Immature natural killer cell (primary cell): ENCODE data around the gene SNX25. TPM values are rescaled to one million over a fixed set of nuclear protein-coding genes. Genes with fewer than 3 reads are reported as not detected.

Experiments used
- DNase-seq, 3 donors: peaks; one replicate each; pipeline ENCODE4 v3.0.0; 2022; ENCODE audit warnings: mixed read lengths in 1 of 3
- H3K27ac Mint-ChIP-seq, 6 donors: one replicate each; pipeline ENCODE4 v1.8.0; 2020; ENCODE audit warnings: mixed read lengths in 6 of 6, mild to moderate bottlenecking in 5 of 6, inconsistent platforms in 4 of 6, moderate library complexity in 3 of 6
- H3K27me3 Mint-ChIP-seq, 3 donors: one replicate each; pipeline ENCODE4 v1.8.0; 2020 to 2021; ENCODE audit warnings: low read depth in 3 of 3, mild to moderate bottlenecking in 3 of 3, mixed read lengths in 3 of 3, moderate library complexity in 3 of 3, inconsistent platforms in 1 of 3
- H3K36me3 Mint-ChIP-seq, 3 donors: one replicate each; pipeline ENCODE4 v1.8.0; 2020; ENCODE audit warnings: mixed read lengths in 3 of 3, inconsistent platforms in 2 of 3, mild to moderate bottlenecking in 2 of 3
- H3K4me1 Mint-ChIP-seq, 2 donors: one replicate each; pipeline ENCODE4 v1.8.0; 2020; ENCODE audit warnings: inconsistent platforms in 2 of 2, mild to moderate bottlenecking in 2 of 2, mixed read lengths in 2 of 2, moderate library complexity in 1 of 2
- H3K4me3 Mint-ChIP-seq, 5 donors: one replicate each; pipeline ENCODE4 v1.8.0; 2020; ENCODE audit warnings: mild to moderate bottlenecking in 5 of 5, mixed read lengths in 5 of 5, inconsistent platforms in 3 of 5, moderate library complexity in 3 of 5
- H3K9me3 Mint-ChIP-seq, 6 donors: one replicate each; pipeline ENCODE4 v1.8.0; 2020; ENCODE audit warnings: mild to moderate bottlenecking in 6 of 6, mixed read lengths in 6 of 6, inconsistent platforms in 4 of 6, moderate library complexity in 3 of 6
- polyA plus RNA-seq, 3 donors: library from polyadenylated mRNA; unstranded; fragments of 300-500 nt; fragmentation: Illumina TruSeq; gene quantifications; one replicate each; pipeline ENCODE4 v1.2.3, GENCODE V29; 2021

The SNX25 gene
- 1 to 10 TPM; 1.9 to 5.2 (median 3.3) TPM for polyA plus RNA-seq

- DNase-seq: peak; percentile 84 to 86 (median 85)
- Mint-ChIP-seq H3K9me3 (no peaks in the 10 kb centered on the region), H3K4me3 (peak within 1 kb of the TSS; percentile 91 to 95 (median 92)), H3K36me3 (no peaks in the 10 kb centered on the region), H3K4me1 (peaks cover 47 to 50% of the 10 kb centered on the region in 2 donors), H3K27me3 (peaks cover 1 to 15% (median 5%) of the 10 kb centered on the region in 3 donors), H3K27ac (peak within 1 kb of the TSS; percentile 86 to 95 (median 92))
Measured at GRCh38 chr4:185209031-185209851, at the start of gene SNX25. Gene SNX25 (plus strand): TSS chr4:185209598. CDS start chr4:185209827, 229 bp downstream.

DNA sequence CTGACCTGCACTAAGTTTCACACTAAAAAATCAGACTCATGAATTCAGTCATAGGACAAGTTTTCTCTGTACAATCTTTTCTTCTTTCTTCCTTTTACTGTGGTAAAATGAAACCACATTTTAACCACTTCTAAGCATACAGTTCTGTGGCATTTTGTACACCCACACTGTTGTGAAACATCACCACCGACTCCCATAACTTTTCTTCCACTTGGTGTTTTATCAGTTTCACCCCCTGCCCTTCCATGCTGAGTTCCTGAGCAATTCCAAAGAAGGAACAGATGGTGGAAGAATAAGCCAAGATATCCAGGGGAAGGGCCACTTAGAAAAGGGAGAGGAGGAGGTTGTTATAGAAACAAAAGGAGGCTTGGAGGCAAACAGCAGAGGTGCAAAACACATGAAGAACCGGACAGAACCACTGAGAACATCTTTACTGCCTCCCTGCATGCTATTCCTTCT is 43.8 kb upstream of the SNX25 start:
- H3K27me3 Mint-ChIP-seq: peaks cover 0 to 2% (median 1%) of the 10 kb centered on the region in 3 donors
- peak overlapping the region in 4 of 6 donors; percentile 5 to 77 (median 45) for H3K27ac Mint-ChIP-seq
- peak overlapping the region in 4 of 5 donors; percentile 16 to 39 (median 36) for H3K4me3 Mint-ChIP-seq
- no peaks in the 10 kb centered on the region for H3K9me3 Mint-ChIP-seq
- peaks cover 11 to 22% of the 10 kb centered on the region in 2 donors for H3K4me1 Mint-ChIP-seq
- peak in 2 of 3 donors; percentile 23 to 28 for DNase-seq
- H3K36me3 Mint-ChIP-seq: peaks cover 26 to 47% (median 45%) of the 10 kb centered on the region in 3 donors

GRCh38 chr4:185167234-185167633 is 42.2 kb upstream of the SNX25 start:
- Mint-ChIP-seq H3K27me3 (peaks cover 0 to 1% (median under 1%) of the 10 kb centered on the region in 3 donors), H3K4me3 (no peak overlapping the region), H3K4me1 (peaks cover 14 to 22% of the 10 kb centered on the region in 2 donors), H3K36me3 (peaks cover 25 to 45% (median 41%) of the 10 kb centered on the region in 3 donors), H3K9me3 (no peaks in the 10 kb centered on the region), H3K27ac (no peak overlapping the region)
- no peak for DNase-seq

DNA sequence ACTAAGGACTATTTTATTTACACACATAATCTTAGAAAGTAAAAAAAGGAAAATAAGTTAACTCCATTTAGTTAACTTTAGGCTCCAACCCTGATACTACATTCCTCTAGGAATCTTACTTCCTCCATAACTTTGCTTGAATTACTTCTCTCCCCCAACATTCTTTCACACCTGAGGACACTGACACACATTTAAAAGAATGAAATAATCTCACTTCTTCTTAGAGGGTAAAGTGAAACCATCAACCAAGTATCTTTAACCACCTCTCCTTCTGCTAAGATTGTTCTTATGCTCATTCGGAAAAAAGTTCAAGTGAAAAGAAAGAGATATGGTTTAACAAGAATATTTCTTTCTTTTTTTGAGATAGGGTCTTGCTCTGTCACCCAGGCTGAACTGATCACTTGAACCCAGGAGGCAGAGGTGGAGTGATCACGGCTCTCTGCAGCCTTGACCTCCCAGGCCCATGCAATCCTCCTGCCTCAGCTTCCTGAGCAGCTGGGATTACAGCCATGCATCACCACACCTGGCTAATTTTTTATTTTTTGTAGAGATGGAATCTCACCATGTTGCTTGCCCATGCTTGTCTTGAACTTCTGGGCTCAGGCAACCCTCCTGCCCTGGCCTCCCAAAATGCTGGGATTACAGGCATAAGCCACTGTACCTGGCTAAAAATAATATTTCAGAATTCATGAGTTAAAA is 37.9 kb upstream of the SNX25 start:
- peaks cover 2 to 7% of the 10 kb centered on the region in 2 donors for H3K4me1 Mint-ChIP-seq
- no peak overlapping the region for H3K4me3 Mint-ChIP-seq
- no peaks in the 10 kb centered on the region for H3K9me3 Mint-ChIP-seq
- H3K27ac Mint-ChIP-seq: no peak overlapping the region
- H3K27me3 Mint-ChIP-seq: no peaks in the 10 kb centered on the region
- H3K36me3 Mint-ChIP-seq: peaks cover 26 to 46% (median 34%) of the 10 kb centered on the region in 3 donors
- DNase-seq: no peak

- Mint-ChIP-seq H3K4me1 (peaks cover 0 to 12% of the 10 kb centered on the region in 2 donors), H3K27me3 (peaks cover 0 to 2% (median 0%) of the 10 kb centered on the region in 3 donors), H3K27ac (no peak overlapping the region), H3K9me3 (no peaks in the 10 kb centered on the region), H3K36me3 (peaks cover 0 to 8% (median 5%) of the 10 kb centered on the region in 3 donors), H3K4me3 (no peak overlapping the region)
- DNase-seq: no peak
Measured at GRCh38 chr4:185179488-185179887, 29.9 kb upstream of the SNX25 start.

DNA sequence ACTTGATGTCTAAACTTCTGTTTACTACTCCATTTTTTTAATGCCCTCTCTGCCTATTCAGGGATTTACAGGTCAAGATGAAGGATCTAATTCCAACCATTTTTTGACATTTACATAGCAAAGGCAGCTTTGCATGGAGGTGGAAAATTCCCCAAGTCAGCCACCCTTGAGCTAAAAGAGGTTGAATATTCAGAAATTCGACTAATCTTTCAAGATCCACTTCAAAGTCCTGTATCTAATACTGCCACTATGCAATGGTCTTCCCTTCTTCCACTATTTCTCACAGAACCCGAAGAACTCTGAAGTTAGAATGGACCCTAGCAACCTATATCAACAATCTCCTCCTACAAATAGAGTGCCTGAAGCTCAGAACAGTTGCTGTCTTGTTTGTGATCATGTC is 27.2 kb upstream of the SNX25 start:
- no peak for DNase-seq
- Mint-ChIP-seq H3K4me1 (peaks cover 7 to 33% of the 10 kb centered on the region in 2 donors), H3K36me3 (no peaks in the 10 kb centered on the region), H3K9me3 (no peaks in the 10 kb centered on the region), H3K27me3 (peaks cover 0 to 2% (median 0%) of the 10 kb centered on the region in 3 donors), H3K4me3 (no peak overlapping the region), H3K27ac (no peak overlapping the region)

- Mint-ChIP-seq H3K36me3 (peaks cover 0 to 4% (median 4%) of the 10 kb centered on the region in 3 donors), H3K4me3 (no peak overlapping the region), H3K27ac (no peak overlapping the region), H3K9me3 (no peaks in the 10 kb centered on the region), H3K4me1 (peaks cover 7 to 35% of the 10 kb centered on the region in 2 donors), H3K27me3 (peaks cover 0 to 2% (median 0%) of the 10 kb centered on the region in 3 donors)
- peak; percentile 60 to 72 (median 65) for DNase-seq
Measured at GRCh38 chr4:185183622-185184281, 25.6 kb upstream of the SNX25 start.

DNA sequence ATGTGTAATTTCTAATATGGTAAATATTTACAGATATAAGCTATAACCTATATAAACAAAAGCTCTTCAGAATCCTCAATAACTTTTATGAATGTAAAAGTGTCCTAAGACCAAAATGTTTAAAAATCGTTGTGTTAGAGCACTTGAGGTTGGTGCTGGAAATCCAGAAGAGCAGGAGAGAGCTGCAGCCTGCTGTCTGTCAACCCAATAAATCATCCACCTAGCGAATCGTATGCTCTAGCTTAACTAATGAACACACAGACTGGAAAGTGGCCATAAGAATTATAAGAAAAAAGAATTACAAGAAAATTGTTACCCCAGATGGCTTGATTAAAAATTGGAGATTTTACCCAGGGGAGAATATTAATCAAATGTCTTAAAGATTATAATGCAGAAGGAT is 22.6 kb upstream of the SNX25 start:
- H3K4me3 Mint-ChIP-seq: no peak overlapping the region
- H3K36me3 Mint-ChIP-seq: peaks cover 10 to 16% (median 16%) of the 10 kb centered on the region in 3 donors
- H3K9me3 Mint-ChIP-seq: no peaks in the 10 kb centered on the region
- no peak for DNase-seq
- peaks cover 11 to 51% of the 10 kb centered on the region in 2 donors for H3K4me1 Mint-ChIP-seq
- peaks cover 0 to 2% (median 0%) of the 10 kb centered on the region in 3 donors for H3K27me3 Mint-ChIP-seq
- no peak overlapping the region for H3K27ac Mint-ChIP-seq

DNA sequence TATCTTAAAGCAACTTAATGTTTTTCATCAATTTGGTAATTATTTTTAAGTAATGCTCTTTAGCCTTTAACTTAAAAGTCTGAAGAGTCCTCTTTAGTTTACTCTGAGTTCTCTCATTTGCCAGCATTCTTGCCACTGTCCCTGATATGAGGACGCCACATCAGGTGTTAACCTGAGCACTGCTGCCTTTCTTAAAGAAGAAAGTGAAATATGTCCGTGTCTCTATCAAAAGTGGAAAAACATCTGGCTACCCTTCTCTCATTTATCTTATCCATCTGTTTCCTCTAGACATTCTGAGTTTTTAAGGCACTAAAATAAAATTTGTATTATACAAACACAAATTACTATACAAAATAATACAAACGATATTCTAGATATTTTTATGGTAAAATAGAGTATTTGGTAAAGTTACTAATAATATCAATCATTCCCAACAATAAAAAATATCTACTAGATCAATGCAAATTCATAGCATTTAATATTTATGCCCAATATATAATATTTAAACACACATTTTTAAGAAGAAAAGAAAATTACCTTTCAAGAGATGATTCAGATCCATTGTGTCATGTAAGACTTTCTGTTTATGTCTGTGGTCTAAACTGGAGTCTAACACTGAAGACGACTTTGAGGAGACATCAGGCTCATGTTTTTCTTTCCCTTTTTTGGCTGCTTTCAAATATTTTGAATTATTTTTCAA is 19.6 kb upstream of the SNX25 start:
- no peak for DNase-seq
- Mint-ChIP-seq H3K27ac (no peak overlapping the region), H3K9me3 (no peaks in the 10 kb centered on the region), H3K4me1 (peaks cover 17 to 49% of the 10 kb centered on the region in 2 donors), H3K36me3 (peaks cover 15 to 20% (median 16%) of the 10 kb centered on the region in 3 donors), H3K27me3 (no peaks in the 10 kb centered on the region), H3K4me3 (no peak overlapping the region)

- peak overlapping the region in 1 of 6 donors; percentile 52 for H3K27ac Mint-ChIP-seq
- H3K36me3 Mint-ChIP-seq: peaks cover 15 to 20% (median 16%) of the 10 kb centered on the region in 3 donors
- H3K4me1 Mint-ChIP-seq: peaks cover 15 to 43% of the 10 kb centered on the region in 2 donors
- DNase-seq: no peak
- no peaks in the 10 kb centered on the region for H3K27me3 Mint-ChIP-seq
- no peak overlapping the region for H3K4me3 Mint-ChIP-seq
- no peaks in the 10 kb centered on the region for H3K9me3 Mint-ChIP-seq
Measured at GRCh38 chr4:185190306-185190856, 19.0 kb upstream of the SNX25 start.

- Mint-ChIP-seq H3K9me3 (no peaks in the 10 kb centered on the region), H3K27me3 (no peaks in the 10 kb centered on the region), H3K4me1 (peaks cover 12 to 45% of the 10 kb centered on the region in 2 donors), H3K27ac (peak overlapping the region in 3 of 6 donors; percentile 29 to 78 (median 71)), H3K4me3 (no peak overlapping the region), H3K36me3 (peaks cover 15 to 20% (median 16%) of the 10 kb centered on the region in 3 donors)
- no peak for DNase-seq
Measured at GRCh38 chr4:185192059-185192458, 17.3 kb upstream of the SNX25 start.

GRCh38 chr4:185194924-185195888 is 14.2 kb upstream of the SNX25 start:
- Mint-ChIP-seq H3K27me3 (no peaks in the 10 kb centered on the region), H3K4me3 (no peak overlapping the region), H3K27ac (peak overlapping the region in 2 of 6 donors; percentile 24 to 41), H3K4me1 (peaks cover 11 to 38% of the 10 kb centered on the region in 2 donors), H3K36me3 (peaks cover 8 to 16% (median 13%) of the 10 kb centered on the region in 3 donors), H3K9me3 (no peaks in the 10 kb centered on the region)
- no peak for DNase-seq
